ENCODE data around the gene ZNF516. TPM values are rescaled to one million over a fixed set of nuclear protein-coding genes. Genes with fewer than 3 reads are reported as not detected.
A peak's percentile ranks its signal among the peaks of the same experiment; 100 is the strongest.

The ZNF516 gene
- polyA plus RNA-seq, 3 donors: 5.0 to 41.9 (median 8.6) TPM

DNA sequence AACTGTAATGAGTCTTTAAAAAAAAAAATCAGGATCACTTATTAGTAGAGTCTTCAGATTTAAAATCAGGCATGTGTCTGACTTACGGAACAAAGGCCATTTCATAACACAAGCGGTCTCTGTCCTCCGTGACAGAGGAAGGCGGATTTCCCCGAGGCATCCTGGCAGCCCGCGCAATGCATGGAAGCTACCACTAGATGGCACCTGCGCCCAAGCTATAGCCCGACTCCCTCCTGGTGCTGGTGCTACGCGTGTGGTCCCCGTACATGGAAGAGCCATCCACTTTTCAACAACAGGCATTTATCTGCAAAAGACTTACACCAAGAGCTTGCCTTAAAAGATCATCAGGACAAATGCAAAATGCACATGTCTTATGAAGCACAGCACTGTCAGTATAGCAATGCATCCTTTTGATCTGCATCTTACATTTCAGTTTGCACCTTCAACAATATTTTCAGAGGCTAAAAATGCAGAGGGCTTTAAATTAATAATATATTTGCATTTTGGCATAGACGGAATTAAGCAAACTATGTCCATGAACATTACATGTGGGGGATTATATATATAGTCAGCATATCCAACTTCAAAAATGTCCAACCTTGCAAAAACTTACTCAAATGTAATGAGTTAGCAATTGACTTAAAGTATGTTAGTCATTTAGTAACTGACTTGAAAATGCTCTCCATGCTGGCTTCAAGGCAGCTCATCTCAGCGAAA lies 96.0 kb downstream of the ZNF516 start:
- peaks cover 0 to 15% of the 10 kb centered on the region in 2 donors for H3K36me3 ChIP-seq (replicated peaks in 1 of 2; ENCODE audit: control insufficient read depth in 1 of 2, insufficient read depth in 2 of 2, low read length in 2 of 2)
- Mint-ChIP-seq H3K4me1 (peaks cover 61% of the 10 kb centered on the region), H3K36me3 (peaks cover 12 to 36% of the 10 kb centered on the region in 2 donors), H3K27me3 (ENCODE audit: low read depth in 3 of 3) (peaks cover 0 to 2% (median 0%) of the 10 kb centered on the region in 3 donors), H3K27ac (peak overlapping the region; percentile 20 to 91 (median 82)), H3K4me3 (no peak overlapping the region), H3K9me3 (no peaks in the 10 kb centered on the region)
- peaks cover 91% of the 10 kb centered on the region for H3K79me2 ChIP-seq (ENCODE audit: insufficient read depth, low read length)
- intact Hi-C loops (cut with micrococcal nuclease): loop anchor here (2.0 to 5.0 kb wide), 4 partner anchors 83 to 310 kb away; no protein-coding TSS in a partner anchor
- WGBS (ENCODE audit: insufficient coverage): 7% methylated on average over 12 of the region's 14 CpGs
- H3K9me3 ChIP-seq (replicated peaks in 1 of 2; ENCODE audit: control insufficient read depth in 1 of 2, insufficient read depth in 1 of 2, low read length in 2 of 2): no peaks in the 10 kb centered on the region
- peaks cover 43 to 55% of the 10 kb centered on the region in 2 donors for H3K4me1 ChIP-seq (ENCODE audit: control insufficient read depth in 1 of 2, insufficient read depth in 2 of 2, low read length in 2 of 2)
- no peak overlapping the region for H3K4me2 ChIP-seq (replicated peaks; ENCODE audit: extremely low read depth, low read length, poor library complexity, severe bottlenecking)
- no peak overlapping the region for H3K9ac ChIP-seq (ENCODE audit: insufficient read depth, low read length, poor library complexity, severe bottlenecking)
- no peaks in the 10 kb centered on the region for H3K27me3 ChIP-seq (ENCODE audit: control insufficient read depth in 2 of 2, insufficient read depth in 2 of 2, low read length in 2 of 2)
- DNase-seq: peak; percentile 74 to 89 (median 81)
- no peak overlapping the region for H2AFZ ChIP-seq (ENCODE audit: insufficient read depth, low read depth, low read length, poor library complexity, severe bottlenecking)
- peak overlapping the region in 1 of 2 donors; percentile 57 for H3K27ac ChIP-seq (ENCODE audit: low read depth in 1 of 2, low read length in 2 of 2)
- TF ChIP-seq, protein P1, sequence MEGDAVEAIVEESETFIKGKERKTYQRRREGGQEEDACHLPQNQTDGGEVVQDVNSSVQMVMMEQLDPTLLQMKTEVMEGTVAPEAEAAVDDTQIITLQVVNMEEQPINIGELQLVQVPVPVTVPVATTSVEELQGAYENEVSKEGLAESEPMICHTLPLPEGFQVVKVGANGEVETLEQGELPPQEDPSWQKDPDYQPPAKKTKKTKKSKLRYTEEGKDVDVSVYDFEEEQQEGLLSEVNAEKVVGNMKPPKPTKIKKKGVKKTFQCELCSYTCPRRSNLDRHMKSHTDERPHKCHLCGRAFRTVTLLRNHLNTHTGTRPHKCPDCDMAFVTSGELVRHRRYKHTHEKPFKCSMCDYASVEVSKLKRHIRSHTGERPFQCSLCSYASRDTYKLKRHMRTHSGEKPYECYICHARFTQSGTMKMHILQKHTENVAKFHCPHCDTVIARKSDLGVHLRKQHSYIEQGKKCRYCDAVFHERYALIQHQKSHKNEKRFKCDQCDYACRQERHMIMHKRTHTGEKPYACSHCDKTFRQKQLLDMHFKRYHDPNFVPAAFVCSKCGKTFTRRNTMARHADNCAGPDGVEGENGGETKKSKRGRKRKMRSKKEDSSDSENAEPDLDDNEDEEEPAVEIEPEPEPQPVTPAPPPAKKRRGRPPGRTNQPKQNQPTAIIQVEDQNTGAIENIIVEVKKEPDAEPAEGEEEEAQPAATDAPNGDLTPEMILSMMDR (IDR thresholded peaks at IDR 0.05): peak; percentile 96
- H4K20me1 ChIP-seq (ENCODE audit: insufficient read depth, low read length): peaks cover 95% of the 10 kb centered on the region
- H3K4me3 ChIP-seq (replicated peaks in 1 of 3; ENCODE audit: low read depth in 2 of 3, low read length in 3 of 3): no peak overlapping the region

DNA sequence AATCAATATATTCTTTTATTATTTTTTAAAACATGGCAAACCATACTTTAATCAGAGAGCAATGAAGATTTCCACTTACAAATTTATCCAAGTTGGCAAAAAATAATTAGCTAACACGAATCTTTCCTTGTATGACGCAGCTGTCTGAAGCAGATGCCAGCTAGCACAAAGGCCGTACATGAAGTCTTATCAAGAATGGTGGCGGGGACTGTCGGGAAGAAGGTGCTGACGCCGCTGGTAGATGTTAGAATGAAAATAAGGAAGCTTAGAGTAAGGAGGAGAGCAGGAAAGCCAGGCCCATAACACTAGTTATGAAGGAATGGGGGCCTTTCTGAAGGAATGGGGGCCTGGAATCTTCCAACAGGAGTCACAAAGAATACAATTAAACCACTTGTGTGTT lies 96.7 kb downstream of the ZNF516 start:
- peaks cover 0 to 13% of the 10 kb centered on the region in 2 donors for H3K36me3 ChIP-seq (replicated peaks in 1 of 2; ENCODE audit: control insufficient read depth in 1 of 2, insufficient read depth in 2 of 2, low read length in 2 of 2)
- intact Hi-C loops (cut with micrococcal nuclease): loop anchor here (2.0 to 5.0 kb wide), 4 partner anchors 84 to 311 kb away; no protein-coding TSS in a partner anchor
- Mint-ChIP-seq H3K27me3 (ENCODE audit: low read depth in 3 of 3) (peaks cover 0 to 2% (median 0%) of the 10 kb centered on the region in 3 donors), H3K36me3 (peaks cover 12 to 35% of the 10 kb centered on the region in 2 donors), H3K4me3 (no peak overlapping the region), H3K4me1 (peaks cover 53% of the 10 kb centered on the region), H3K9me3 (no peaks in the 10 kb centered on the region), H3K27ac (peak overlapping the region; percentile 15 to 91 (median 63))
- 92% methylated on average over 2 of the region's 7 CpGs for WGBS (ENCODE audit: insufficient coverage)
- H3K27me3 ChIP-seq (ENCODE audit: control insufficient read depth in 2 of 2, insufficient read depth in 2 of 2, low read length in 2 of 2): no peaks in the 10 kb centered on the region
- H3K9me3 ChIP-seq (replicated peaks in 1 of 2; ENCODE audit: control insufficient read depth in 1 of 2, insufficient read depth in 1 of 2, low read length in 2 of 2): no peaks in the 10 kb centered on the region
- H3K27ac ChIP-seq (ENCODE audit: low read depth in 1 of 2, low read length in 2 of 2): peak overlapping the region in 1 of 2 donors; percentile 55
- no peak overlapping the region for H3K4me2 ChIP-seq (replicated peaks; ENCODE audit: extremely low read depth, low read length, poor library complexity, severe bottlenecking)
- no peak for DNase-seq
- H3K4me1 ChIP-seq (ENCODE audit: control insufficient read depth in 1 of 2, insufficient read depth in 2 of 2, low read length in 2 of 2): peaks cover 36 to 48% of the 10 kb centered on the region in 2 donors
- H3K4me3 ChIP-seq (replicated peaks in 1 of 3; ENCODE audit: low read depth in 2 of 3, low read length in 3 of 3): no peak overlapping the region
- peaks cover 84% of the 10 kb centered on the region for H3K79me2 ChIP-seq (ENCODE audit: insufficient read depth, low read length)
- H4K20me1 ChIP-seq (ENCODE audit: insufficient read depth, low read length): peaks cover 87% of the 10 kb centered on the region
- H3K9ac ChIP-seq (ENCODE audit: insufficient read depth, low read length, poor library complexity, severe bottlenecking): no peak overlapping the region
- H2AFZ ChIP-seq (ENCODE audit: insufficient read depth, low read depth, low read length, poor library complexity, severe bottlenecking): no peak overlapping the region
- TF ChIP-seq, protein P1 (IDR thresholded peaks at IDR 0.05): no peak
